GM12873 (cell line): Measurements from ENCODE around the gene SLC40A1.

ENCODE experiments used
- CTCF ChIP-seq: IDR thresholded peaks from 2 replicates; pipeline ENCODE4 v1.5.1; 2012; ENCODE audit warnings: low read depth, mild to moderate bottlenecking, moderate library complexity, low read length, control low read depth; ENCODE audit not compliant: insufficient read depth; ENCODE audit errors: missing control alignments

The SLC40A1 gene

DNA sequence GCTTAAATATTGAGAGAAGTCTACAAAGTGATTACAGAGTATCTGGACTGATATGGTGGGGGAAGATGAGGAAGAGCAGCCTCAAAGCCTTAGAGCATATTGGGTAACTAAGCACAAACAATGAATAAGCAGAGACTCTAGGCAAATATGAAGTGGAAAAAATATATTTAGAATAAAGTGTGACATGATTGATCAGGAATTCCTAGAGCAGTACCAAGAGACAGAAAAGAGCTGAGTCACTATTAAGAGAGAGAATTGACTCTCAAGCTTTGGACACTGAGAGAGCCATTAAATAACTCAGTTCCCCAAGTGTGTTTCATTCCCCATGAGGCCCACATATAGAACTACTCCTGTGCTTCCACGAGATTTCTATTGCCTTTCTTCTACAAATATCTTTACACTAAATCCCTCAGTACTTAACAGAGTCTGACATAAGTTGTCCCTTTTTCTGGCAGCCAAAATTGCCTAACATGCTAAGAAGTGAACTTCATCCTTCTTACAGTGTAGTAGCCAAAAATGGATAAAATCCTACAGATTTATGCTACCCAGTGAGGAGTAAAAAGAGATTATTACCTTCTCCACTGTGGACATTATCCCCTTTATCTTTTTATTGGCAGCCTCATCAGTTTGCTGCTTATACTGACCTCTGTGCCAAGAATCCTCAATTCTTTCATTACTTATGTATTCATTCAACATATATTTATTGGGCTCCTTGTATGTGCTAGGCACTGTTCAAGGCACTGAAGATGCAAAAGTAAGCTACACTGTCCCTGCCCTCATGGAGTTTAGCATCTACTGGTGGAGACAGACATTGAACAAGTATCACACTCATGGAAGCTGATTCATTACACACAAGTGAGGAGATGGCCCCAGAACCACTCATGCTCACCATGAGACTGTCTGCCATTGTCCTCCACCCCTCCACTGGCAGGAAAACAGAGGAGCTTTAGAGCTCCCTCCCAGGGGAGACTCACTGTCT lies 45.4 kb downstream of the SLC40A1 start:
- TF ChIP-seq CTCF = no peak

DNA sequence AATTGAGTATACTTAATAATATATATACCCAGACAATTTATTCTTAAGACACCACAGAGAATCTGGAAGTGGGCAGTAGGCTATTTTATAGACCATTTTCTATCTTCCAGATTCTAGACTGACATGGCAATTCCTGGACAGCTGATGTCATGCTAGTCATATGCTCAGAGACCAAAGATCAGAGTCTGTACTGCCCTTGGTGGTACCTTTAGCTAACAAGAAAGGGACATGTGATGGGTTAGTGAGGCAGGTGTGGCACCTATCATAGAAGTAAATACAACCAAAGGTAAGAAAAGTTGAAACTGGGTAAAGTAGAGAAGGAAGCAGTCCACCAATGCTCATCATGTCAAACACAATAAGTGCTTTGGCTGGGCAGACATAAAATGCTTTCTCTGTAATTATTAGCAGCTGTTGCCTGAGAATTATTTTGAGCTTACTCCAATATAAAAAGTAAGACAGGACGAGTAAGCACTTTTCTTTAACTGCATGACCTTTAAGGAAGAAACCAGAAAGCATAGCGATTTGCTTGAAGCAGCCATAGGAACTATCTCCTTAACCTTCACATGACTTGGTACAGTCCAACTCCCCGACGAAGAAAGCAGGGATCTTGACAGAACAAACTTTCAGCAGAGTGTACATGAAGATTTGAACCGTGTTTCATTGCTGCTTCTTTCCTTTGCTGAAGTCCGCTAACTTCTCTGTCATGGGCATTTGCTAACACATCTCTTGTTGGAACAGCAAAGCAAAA lies 47.1 kb downstream of the SLC40A1 start:
- TF ChIP-seq CTCF = no peak

DNA sequence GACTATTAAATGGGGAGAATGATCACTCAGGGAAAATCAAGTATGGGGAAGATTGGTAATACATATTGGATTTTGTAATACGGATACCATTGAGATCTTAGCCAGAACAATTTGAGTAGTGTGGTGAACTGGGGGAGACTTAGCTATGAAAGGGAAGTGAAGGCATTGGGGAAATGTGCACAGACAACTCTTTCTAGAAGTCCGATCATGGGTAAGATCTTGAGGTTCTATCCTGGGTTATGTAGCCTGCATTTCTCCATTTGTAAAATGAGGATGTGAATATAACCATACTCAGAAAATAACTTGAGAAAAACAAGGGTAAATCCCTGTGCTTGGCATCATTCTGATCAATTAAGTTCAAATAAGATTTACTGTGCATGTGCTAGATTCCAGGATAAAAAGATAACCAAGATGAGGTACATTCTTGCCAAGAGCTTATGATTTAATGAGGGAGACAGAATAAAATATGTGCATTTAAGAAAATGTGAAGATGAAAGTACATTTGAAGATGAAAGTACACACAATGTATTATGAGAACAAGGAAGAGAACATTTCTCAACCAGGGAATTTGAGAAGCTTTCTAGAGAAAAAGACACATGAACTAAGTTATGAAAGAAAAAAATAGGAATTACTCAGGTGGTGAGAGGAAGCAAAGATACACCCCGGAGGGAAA lies 49.5 kb downstream of the SLC40A1 start:
- TF ChIP-seq CTCF = no peak

DNA sequence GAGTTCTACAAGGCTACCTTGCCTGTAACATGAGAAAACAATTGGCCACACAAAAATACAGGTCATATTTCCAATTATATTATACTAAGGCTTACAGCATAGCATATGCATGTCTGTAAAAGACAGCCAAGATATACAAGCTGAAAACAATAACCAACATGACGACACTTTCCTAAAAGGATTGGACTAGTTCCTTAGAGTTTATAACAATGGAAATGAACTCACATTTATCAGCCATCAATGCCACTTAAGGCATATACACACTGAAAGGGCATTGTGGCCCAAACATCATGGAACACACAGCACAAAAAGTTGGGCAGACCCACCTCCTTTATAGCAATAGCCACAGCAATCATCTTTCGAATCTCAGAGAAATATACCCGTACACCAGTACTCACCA lies 52.0 kb downstream of the SLC40A1 start:
- TF ChIP-seq CTCF = no peak

GRCh38 chr2:189527812-189528592 lies 52.6 kb downstream of the SLC40A1 start:
- no peak for TF ChIP-seq CTCF

DNA sequence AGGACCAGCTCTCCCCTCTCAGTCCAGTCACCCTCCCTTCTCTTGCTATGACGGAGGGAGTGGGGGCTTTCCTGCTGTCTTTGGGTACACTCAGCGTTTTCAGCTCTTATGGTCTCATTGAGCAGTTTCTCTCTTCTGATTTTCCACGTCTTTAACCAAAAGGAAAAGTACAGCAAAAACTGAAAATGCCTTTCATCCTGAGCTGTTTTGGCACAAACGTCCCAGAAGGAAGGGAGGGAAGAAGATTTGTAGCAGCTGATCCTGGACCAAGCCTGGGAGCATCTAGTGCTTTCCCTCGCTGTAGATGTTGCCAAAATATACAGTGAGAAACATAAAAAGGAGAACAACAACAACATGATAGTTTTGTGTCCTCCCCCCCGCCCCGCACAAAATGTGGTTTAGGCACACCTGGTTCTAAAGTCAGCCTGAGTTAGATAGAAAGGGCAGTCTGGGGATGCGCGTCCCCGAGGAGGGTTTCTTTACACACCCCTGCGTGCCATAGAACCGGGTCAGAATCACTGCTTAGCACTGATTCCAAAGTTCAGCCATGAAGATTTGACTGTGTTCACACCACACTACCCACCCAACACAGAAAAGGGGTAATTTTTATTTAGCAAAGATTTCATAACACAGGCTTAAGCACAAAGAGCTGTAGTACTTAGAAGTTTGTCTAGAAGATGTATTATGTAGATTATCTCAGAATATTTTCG lies 53.4 kb downstream of the SLC40A1 start:
- TF ChIP-seq CTCF = no peak
